Activated CD8-positive, alpha-beta memory T cell treated with anti-CD3 and anti-CD28 coated beads, Interleukin-2, amount 50 U/mL, for 48 hours (primary cell): Measurements from ENCODE around the gene BLCAP.

ENCODE experiments used
- DNase-seq: peaks from one replicate; pipeline ENCODE4 v3.0.0-alpha.2; 2020

The BLCAP gene

DNA sequence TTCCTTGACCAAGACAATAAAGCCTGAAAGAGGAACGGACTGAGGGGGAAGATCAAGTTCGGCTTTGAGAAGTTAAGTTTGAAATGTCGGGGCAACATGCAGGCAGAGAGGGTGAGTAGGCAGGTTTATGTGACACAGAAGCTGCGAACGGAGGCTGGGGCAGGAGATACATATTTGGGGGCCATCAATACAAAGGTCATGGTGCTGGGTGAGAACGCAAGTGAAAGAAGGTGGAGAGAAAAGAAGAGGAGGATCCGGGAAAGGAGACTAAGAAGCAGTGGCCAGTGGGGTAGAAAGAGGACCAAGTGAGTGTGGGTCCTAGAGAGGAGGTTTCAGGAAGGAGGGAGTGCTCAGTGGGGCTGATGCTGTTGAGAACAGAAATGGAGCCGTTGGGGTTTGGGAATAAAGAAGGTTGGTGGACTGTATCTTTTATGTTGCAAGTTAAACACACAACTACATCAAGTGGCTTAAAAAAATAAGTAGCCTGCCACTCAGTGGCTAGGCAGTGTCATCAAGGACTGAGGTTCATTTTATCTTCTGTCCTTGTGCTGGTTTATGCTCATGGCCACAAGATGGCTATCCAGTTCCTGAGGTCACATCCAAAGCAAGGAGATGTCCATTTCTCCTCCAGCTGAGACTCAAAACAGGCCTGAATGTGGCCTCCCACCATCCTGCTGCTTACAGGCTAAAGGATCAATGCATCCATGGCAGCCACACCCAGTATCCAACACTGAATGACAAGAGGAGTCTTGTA is 1.7 kb upstream of the BLCAP start:
- DNase-seq, result no peak

GRCh38 chr20:37528446-37529213 is 954 bp upstream of the BLCAP start:
- DNase-seq, result peak; percentile 45

- no peak for DNase-seq
Observed at GRCh38 chr20:37526839-37527637, 638 bp downstream of the BLCAP start.

DNA sequence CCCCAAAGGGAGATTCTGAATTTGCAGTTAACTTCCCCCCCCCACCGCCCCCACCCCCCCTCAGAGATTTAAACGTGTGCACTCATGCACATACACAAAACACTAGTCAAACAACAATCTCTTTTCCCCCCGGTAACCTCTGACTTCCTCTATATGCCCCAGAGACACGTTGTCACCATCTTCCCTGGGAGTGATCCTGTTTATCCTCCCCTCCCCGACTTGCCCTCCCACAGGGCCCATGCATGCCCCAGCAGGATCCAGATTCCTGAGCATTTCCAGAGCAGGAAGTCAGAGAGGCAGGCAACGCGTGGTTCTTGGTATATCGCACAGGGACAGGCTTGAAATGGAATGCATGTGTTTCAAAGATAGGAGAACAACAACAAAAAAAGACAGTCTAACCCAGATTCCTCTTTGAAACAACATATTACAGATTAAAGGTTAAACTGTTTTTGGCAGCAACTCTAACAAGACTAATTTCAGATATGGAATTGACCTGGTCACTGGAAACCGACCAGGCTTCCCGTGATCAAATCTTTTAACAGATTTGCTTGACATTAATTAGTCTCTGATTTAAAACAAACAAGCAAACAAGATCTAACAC is 1.3 kb downstream of the BLCAP start:
- no peak for DNase-seq

GRCh38 chr20:37525810-37526209 is 1.9 kb downstream of the BLCAP start:
- no peak for DNase-seq

GRCh38 chr20:37524859-37525708 is 2.6 kb downstream of the BLCAP start:
- DNase-seq, result no peak

DNA sequence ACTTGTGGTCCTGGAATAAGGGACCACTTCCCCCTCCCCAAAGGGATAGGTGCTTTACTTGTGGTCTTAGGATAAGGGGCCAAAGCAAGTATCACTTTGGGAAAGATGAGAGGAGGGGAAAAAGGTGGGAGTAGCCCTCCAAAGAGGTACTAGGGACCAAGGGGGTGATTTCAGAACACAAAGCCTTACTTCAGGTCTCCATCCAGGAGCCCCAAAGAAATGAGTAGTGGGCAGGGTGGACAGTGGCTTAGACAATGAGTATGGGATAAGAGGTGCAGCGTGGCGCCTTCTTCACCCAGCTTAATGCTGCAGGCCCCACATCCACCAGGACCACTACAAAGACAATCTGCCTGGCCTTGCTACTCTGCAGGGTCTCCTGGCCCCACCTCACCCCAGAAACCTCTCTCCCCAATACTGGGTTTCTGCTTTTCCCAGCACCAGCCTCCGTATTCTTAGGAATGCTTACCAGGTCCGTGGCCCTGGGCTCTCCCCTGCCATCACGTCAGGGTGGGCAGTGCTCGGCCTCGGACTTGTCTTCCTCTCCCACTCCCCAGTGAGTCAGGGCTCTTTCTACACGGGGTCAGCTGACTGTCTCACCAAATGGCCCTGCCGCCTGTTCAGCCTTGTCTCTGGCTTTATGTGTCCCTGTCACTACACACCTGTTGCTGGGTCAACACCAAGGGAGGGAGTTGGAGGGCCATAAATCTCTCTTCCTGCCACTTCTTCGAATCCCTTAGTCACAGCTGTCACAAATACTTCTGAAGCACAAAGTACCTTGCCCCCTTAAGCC is 3.6 kb downstream of the BLCAP start:
- no peak for DNase-seq

DNA sequence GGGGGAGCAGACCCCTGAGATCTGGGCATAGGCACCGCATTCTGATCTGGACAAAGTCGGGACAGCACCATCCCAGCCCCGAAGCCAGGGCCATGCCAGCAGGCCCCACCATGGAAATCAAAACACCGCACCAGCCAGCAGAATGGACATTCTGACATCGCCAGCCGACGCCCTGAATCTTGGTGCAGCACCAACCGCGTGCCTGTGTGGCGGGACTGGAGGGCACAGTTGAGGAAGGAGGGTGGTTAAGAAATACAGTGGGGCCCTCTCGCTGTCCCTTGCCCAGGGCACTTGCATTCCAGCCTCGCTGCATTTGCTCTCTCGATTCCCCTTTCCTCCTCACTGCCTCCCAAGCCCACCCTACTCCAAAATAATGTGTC is 4.7 kb downstream of the BLCAP start:
- no peak for DNase-seq

DNA sequence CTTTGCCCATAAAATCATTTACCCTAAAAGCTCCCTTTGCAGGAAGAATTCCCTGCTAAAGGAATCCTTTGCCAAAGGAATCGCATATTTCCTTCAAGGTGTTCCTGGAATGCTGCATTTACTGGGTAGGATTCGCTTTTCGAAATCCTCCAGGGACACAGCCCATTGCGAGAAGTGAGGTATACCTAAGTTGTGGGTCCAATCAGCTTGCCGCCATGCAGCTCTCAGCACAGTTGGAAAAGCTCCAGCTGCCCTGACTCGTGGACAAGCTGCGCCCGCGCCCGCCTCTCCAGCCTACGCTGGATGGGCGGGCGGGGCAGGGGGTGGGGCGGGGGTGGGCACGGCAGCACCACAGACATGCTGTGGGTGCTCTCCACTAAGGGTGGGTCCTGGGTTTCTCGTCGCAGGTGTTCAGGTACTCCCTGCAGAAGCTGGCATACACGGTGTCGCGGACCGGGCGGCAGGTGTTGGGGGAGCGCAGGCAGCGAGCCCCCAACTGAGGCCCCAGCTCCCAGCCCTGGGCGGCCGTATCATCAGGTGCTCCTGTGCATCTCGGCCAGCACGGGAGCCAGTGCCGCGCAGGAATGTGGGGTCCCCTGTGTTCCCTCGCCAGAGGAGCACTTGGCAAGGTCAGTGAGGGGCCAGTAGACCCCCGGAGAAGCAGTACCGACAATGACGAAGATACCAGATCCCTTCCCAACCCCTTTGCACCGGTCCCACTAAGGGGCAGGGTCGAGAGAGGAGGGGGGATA is 5.2 kb downstream of the BLCAP start:
- DNase-seq, result no peak

- no peak for DNase-seq
Observed at GRCh38 chr20:37521061-37521771, 6.5 kb downstream of the BLCAP start, which contains the start of gene NNAT. NNAT (plus strand) TSS chr20:37521250; CDS start chr20:37521332, 82 bp downstream.

- no peak for DNase-seq
Observed at GRCh38 chr20:37520419-37520955, 7.2 kb downstream of the BLCAP start.

DNA sequence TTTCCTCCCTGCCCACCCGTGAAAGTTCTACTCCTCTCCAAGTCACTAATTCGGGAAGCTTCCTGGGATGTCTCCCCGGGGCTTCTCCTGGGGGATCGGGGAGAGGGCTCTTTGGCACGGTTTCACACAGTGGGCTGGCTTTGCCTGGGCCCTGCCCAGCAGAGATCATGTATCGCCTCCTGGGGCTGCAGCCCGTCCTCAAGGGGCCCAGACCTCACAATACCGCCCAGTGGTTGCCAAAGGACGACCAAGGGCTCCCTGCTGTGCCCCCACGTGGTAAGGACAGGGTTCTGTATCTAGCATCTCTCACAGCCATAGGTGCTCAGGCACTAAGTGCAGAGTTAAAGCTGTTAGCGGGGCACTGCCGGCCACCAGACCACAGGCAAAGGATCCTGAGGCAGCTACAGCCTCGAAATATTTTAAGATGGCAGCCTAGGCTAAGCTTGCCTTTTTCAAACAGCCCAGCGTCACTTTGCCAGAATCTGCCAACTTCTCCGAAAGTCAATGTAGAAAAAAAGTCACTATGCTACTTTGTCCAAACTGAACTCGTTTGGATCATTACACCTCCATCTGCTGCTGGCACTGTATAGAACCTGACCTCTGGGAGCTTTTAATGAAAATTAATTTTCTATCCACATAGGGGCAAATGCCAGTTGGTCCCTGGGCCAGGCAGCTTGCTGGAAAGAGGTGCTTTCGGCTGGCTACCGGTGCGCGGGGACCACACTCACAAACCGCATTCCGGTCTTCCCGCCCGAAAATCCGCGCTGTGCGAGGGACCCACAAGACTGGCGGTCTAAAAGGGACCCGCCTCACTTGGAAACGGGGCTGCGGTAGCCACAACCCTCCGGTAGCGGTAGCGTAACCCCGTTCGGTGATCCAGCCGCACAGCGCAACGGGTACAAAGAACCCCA is 7.9 kb downstream of the BLCAP start:
- no peak for DNase-seq

DNA sequence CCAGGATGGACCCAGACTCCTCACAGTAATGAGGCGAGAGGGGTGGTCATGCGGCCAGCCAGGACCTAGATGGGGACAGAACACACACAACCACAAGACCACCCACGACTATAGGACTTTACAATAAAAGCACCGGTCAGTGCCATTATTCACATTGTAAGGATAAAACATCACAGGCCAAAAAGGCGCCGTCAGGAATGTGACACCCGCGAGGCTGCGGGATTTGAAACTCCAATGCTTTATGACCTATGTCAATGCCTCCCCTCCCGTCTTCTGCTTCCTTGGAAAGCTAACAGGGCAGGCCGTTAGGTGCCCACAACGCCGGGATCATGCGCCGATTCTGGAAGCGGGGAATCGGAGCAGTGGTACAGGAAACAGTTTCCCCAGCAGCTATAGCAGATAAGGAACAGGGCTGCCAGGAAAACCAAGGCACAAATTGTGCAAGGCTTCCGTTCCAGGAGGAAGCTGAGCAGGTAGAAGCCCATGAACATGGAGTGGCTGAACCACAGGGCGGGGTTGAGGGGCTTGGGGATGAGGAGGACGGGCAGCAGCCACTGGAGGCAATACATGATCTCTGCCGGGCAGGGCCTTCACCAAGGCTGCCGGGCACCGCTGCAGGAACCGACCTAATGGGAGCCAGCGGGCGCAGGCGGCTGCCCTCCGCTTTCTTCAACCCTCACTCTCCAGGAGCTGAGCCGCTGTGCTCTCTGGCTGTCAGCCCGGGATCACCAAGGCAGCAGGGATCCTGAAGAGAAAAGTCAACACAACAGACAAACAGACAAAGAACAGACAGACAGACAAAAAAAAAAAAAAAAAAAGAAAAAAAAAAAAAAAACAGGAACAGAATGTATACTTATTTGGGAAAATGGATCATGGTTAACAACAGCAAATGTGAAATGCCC is 8.8 kb downstream of the BLCAP start:
- no peak for DNase-seq

DNA sequence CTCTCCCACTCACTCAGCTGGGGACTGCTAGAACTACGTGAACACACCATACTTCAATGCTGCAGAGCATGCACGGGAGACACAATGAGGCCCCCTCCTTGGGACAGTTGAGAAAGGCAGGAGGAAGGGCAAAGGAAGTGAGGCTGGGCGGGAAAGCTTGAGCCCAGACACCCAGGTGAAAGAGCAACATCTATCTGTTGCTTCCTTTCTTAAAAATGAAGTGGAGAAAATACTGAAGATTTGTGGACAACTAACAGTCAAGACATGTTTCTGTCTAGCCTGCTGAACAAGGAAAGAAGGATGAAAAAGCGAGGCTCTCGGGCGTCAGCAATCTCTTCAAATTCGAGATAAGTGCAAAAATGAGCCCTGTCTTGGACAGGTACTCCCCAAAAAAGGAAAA is 9.6 kb downstream of the BLCAP start:
- DNase-seq, result no peak

- no peak for DNase-seq
Observed at GRCh38 chr20:37516811-37517750, 10.6 kb downstream of the BLCAP start.

DNA sequence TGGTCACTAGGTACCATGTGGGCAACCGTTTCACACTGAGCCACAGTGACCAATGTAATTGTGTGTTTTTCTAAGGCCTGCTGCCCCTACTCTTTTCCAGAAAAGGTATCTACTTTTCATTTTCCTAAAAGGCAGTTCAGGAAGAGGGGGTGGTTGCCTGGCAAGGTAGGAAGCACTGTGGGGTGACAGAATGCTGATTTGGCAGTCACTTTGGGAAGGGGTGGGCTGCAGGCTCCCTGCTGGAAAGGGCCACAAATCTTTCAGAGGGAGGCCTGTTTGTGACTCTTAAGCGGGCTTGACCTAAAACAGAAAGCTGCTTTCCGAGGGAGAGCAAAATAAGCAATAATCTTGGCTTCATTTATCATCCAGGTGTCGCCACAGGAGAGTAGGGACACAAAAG is 11.8 kb downstream of the BLCAP start:
- no peak for DNase-seq
